ENCODE measurements around the gene ZNRF3. TPM values are rescaled to one million over a fixed set of nuclear protein-coding genes. Genes with fewer than 3 reads are reported as not detected.

The ZNRF3 gene
- polyA plus RNA-seq, 4 donors, result 25.9 to 31.7 (median 30.2) TPM

- no peak for DNase-seq (ENCODE audit: low read depth in 4 of 4, low spot score in 2 of 4)
Measured at GRCh38 chr22:29053048-29053702, 169.8 kb downstream of the ZNRF3 start.

- DNase-seq (ENCODE audit: low read depth in 4 of 4, low spot score in 2 of 4), result no peak
Measured at GRCh38 chr22:29054251-29054767, 170.9 kb downstream of the ZNRF3 start.

GRCh38 chr22:29055192-29055830, 171.9 kb downstream of the ZNRF3 start:
- DNase-seq (ENCODE audit: low read depth in 4 of 4, low spot score in 2 of 4), result no peak

GRCh38 chr22:29056472-29056871, 173.1 kb downstream of the ZNRF3 start:
- DNase-seq (ENCODE audit: low read depth in 4 of 4, low spot score in 2 of 4), result no peak

- DNase-seq (ENCODE audit: low read depth in 4 of 4, low spot score in 2 of 4), result no peak
Measured at GRCh38 chr22:29060251-29060869, 177.0 kb downstream of the ZNRF3 start.

GRCh38 chr22:29060931-29061330, 177.6 kb downstream of the ZNRF3 start:
- DNase-seq (ENCODE audit: low read depth in 4 of 4, low spot score in 2 of 4), result no peak

GRCh38 chr22:29061773-29062172, 178.4 kb downstream of the ZNRF3 start, which contains the start of gene C22orf31:
C22orf31 (minus strand) TSS chr22:29061831; CDS start chr22:29061792, 39 bp downstream.
- no peak for DNase-seq (ENCODE audit: low read depth in 4 of 4, low spot score in 2 of 4)

GRCh38 chr22:29062286-29062821, 179.0 kb downstream of the ZNRF3 start:
- no peak for DNase-seq (ENCODE audit: low read depth in 4 of 4, low spot score in 2 of 4)

GRCh38 chr22:29065468-29066190, 182.3 kb downstream of the ZNRF3 start:
- no peak for DNase-seq (ENCODE audit: low read depth in 4 of 4, low spot score in 2 of 4)

- no peak for DNase-seq (ENCODE audit: low read depth in 4 of 4, low spot score in 2 of 4)
Measured at GRCh38 chr22:29069463-29069862, 186.1 kb downstream of the ZNRF3 start.

- DNase-seq (ENCODE audit: low read depth in 4 of 4, low spot score in 2 of 4), result no peak
Measured at GRCh38 chr22:29070490-29070889, 187.1 kb downstream of the ZNRF3 start.

GRCh38 chr22:29071261-29072045, 188.1 kb downstream of the ZNRF3 start:
- no peak for DNase-seq (ENCODE audit: low read depth in 4 of 4, low spot score in 2 of 4)

GRCh38 chr22:29072193-29072978, 189.0 kb downstream of the ZNRF3 start:
- peak in 2 of 4 donors; percentile 69 to 75 for DNase-seq (ENCODE audit: low read depth in 4 of 4, low spot score in 2 of 4)

- DNase-seq (ENCODE audit: low read depth in 4 of 4, low spot score in 2 of 4), result no peak
Measured at GRCh38 chr22:29072979-29073617, 189.7 kb downstream of the ZNRF3 start, which contains the start of gene KREMEN1. KREMEN1 (plus strand) TSS chr22:29073035; CDS start chr22:29073131, 96 bp downstream.

- DNase-seq (ENCODE audit: low read depth in 4 of 4, low spot score in 2 of 4), result no peak
Measured at GRCh38 chr22:29073618-29074275, 190.4 kb downstream of the ZNRF3 start.

GRCh38 chr22:29074276-29074772, 191.0 kb downstream of the ZNRF3 start:
- DNase-seq (ENCODE audit: low read depth in 4 of 4, low spot score in 2 of 4), result no peak

GRCh38 chr22:29078036-29078868, 194.9 kb downstream of the ZNRF3 start:
- no peak for DNase-seq (ENCODE audit: low read depth in 4 of 4, low spot score in 2 of 4)
